NCI-H524 (cell line): Measurements from ENCODE around the gene FILIP1L.
A peak's percentile ranks its signal among the peaks of the same experiment; 100 is the strongest.

Experiments used
- DNase-seq, 2 experiments: peaks; one replicate each; lab custom pipeline; 2025; lab: John Stamatoyannopoulos, UW

FILIP1L gene

GRCh38 chr3:100009276-100010086 lies 104.8 kb downstream of the FILIP1L start:
- DNase-seq, result no peak

- DNase-seq, result no peak
Measured at GRCh38 chr3:100008081-100008698, 106.1 kb downstream of the FILIP1L start.

GRCh38 chr3:100007313-100007712 lies 107.0 kb downstream of the FILIP1L start:
- no peak for DNase-seq

GRCh38 chr3:100006570-100007271 lies 107.6 kb downstream of the FILIP1L start:
- no peak for DNase-seq

GRCh38 chr3:100005665-100006393 lies 108.5 kb downstream of the FILIP1L start:
- DNase-seq, result no peak

- no peak for DNase-seq
Measured at GRCh38 chr3:100004931-100005330, 109.4 kb downstream of the FILIP1L start.

- no peak for DNase-seq
Measured at GRCh38 chr3:100003609-100004503, 110.4 kb downstream of the FILIP1L start.

GRCh38 chr3:100002599-100003350 lies 111.5 kb downstream of the FILIP1L start:
- no peak for DNase-seq

- DNase-seq, result no peak
Measured at GRCh38 chr3:100001526-100002270, 112.6 kb downstream of the FILIP1L start.

GRCh38 chr3:100001083-100001482 lies 113.2 kb downstream of the FILIP1L start:
- DNase-seq, result no peak

GRCh38 chr3:99999536-99999935 lies 114.8 kb downstream of the FILIP1L start:
- no peak for DNase-seq

- no peak for DNase-seq
Measured at GRCh38 chr3:99997293-99997692, 117.0 kb downstream of the FILIP1L start.

GRCh38 chr3:99990179-99990578 lies 124.1 kb downstream of the FILIP1L start:
- no peak for DNase-seq

GRCh38 chr3:99984668-99985067 lies 129.6 kb downstream of the FILIP1L start:
- no peak for DNase-seq

- no peak for DNase-seq
Measured at GRCh38 chr3:99984139-99984538, 130.2 kb downstream of the FILIP1L start.

GRCh38 chr3:99982650-99983049 lies 131.7 kb downstream of the FILIP1L start:
- no peak for DNase-seq

GRCh38 chr3:99981138-99981537 lies 133.2 kb downstream of the FILIP1L start:
- DNase-seq, result peak in 1 of 2 experiments; percentile 29

GRCh38 chr3:99980606-99981005 lies 133.7 kb downstream of the FILIP1L start:
- no peak for DNase-seq

- DNase-seq, result no peak
Measured at GRCh38 chr3:99978221-99978620, 136.1 kb downstream of the FILIP1L start.

- DNase-seq, result no peak
Measured at GRCh38 chr3:99976584-99976983, 137.7 kb downstream of the FILIP1L start.
